HepG2 (cell line): ENCODE data around the gene ACSL3. TPM values are rescaled to one million over a fixed set of nuclear protein-coding genes. Genes with fewer than 3 reads are reported as not detected.

Experiments used
- AKAP8 ChIP-seq: sonication (generic); formaldehyde crosslinking; IDR thresholded peaks from 2 replicates; pipeline ENCODE4 v1.5.1; 2020; ENCODE audit warnings: mild to moderate bottlenecking, missing genetic modification reagents
- ARNTL ChIP-seq: sonication (generic); formaldehyde crosslinking; IDR thresholded peaks from 2 replicates; pipeline ENCODE4 v1.4.0; 2020; ENCODE audit warnings: mild to moderate bottlenecking, missing genetic modification reagents
- CHD4 ChIP-seq: fragments of 200-600 bp; sonication (generic); IDR thresholded peaks from 2 replicates; pipeline ENCODE4 v1.7.0; 2017; ENCODE audit warnings: mild to moderate bottlenecking, low read length, borderline replicate concordance
- JDP2 ChIP-seq: sonication (generic); formaldehyde crosslinking; IDR thresholded peaks from 2 replicates; pipeline ENCODE4 v1.8.1; 2022; ENCODE audit warnings: missing genetic modification reagents, borderline replicate concordance
- NR3C1 ChIP-seq: sonication (generic); formaldehyde crosslinking; IDR thresholded peaks from 2 replicates; pipeline ENCODE4 v1.4.0; 2020; ENCODE audit warnings: missing genetic modification reagents
- NRL ChIP-seq: sonication (generic); formaldehyde crosslinking; IDR thresholded peaks from 2 replicates; pipeline ENCODE4 v1.5.0; 2020; ENCODE audit warnings: missing genetic modification reagents, mild to moderate bottlenecking, moderate library complexity, borderline replicate concordance
- POGZ ChIP-seq: sonication (generic); formaldehyde crosslinking; IDR thresholded peaks from 2 replicates; pipeline ENCODE4 v1.4.0; 2020; ENCODE audit warnings: mild to moderate bottlenecking, missing genetic modification reagents
- RFX1 ChIP-seq: fragments of 450-650 bp; IDR thresholded peaks from 2 replicates; pipeline ENCODE4 v1.6.1; 2017
- RXRB ChIP-seq: IDR thresholded peaks from 2 replicates; pipeline ENCODE4 v1.6.1; 2016; ENCODE audit warnings: borderline replicate concordance, missing genetic modification reagents, missing compliant biosample characterization
- SALL2 ChIP-seq: sonication (generic); formaldehyde crosslinking; IDR thresholded peaks from 2 replicates; pipeline ENCODE4 v1.8.1; 2023; ENCODE audit warnings: mild to moderate bottlenecking, missing genetic modification reagents, inconsistent platforms
- SAP130 ChIP-seq: IDR thresholded peaks from 2 replicates; pipeline ENCODE4 v1.6.1; 2016; ENCODE audit warnings: low read depth
- THAP11 ChIP-seq: IDR thresholded peaks from 2 replicates; pipeline ENCODE4 v1.6.1; 2016; ENCODE audit warnings: missing biosample characterization, missing genetic modification reagents
- THAP8 ChIP-seq: sonication (generic); formaldehyde crosslinking; IDR thresholded peaks from 2 replicates; pipeline ENCODE4 v1.5.1; 2020; ENCODE audit warnings: missing genetic modification reagents, mild to moderate bottlenecking, borderline replicate concordance
- TMF1 ChIP-seq: sonication (generic); formaldehyde crosslinking; IDR thresholded peaks from 2 replicates; pipeline ENCODE4 v1.8.1; 2022; ENCODE audit warnings: low read depth, missing genetic modification reagents
- U2AF2 ChIP-seq: fragments of 200-400 bp; formaldehyde crosslinking; IDR thresholded peaks from 2 replicates; pipeline ENCODE4 v1.6.1; 2017; ENCODE audit warnings: low read depth, mild to moderate bottlenecking, low read length
- ZBTB7A ChIP-seq: sonication (generic); formaldehyde crosslinking; IDR thresholded peaks from 2 replicates; pipeline ENCODE4 v1.8.0; 2022; ENCODE audit warnings: mild to moderate bottlenecking, missing genetic modification reagents
- ZFP82 ChIP-seq: sonication (generic); formaldehyde crosslinking; IDR thresholded peaks from 2 replicates; pipeline ENCODE4 v1.5.1; 2020; ENCODE audit warnings: mild to moderate bottlenecking, missing genetic modification reagents, borderline replicate concordance
- ZFY ChIP-seq: sonication (generic); formaldehyde crosslinking; IDR thresholded peaks from 2 replicates; pipeline ENCODE4 v1.4.0; 2020; ENCODE audit warnings: missing genetic modification reagents
- ZNF501 ChIP-seq: sonication (generic); formaldehyde crosslinking; IDR thresholded peaks from 2 replicates; pipeline ENCODE4 v1.5.1; 2020; ENCODE audit warnings: mild to moderate bottlenecking, moderate library complexity, missing genetic modification reagents
- ZNF567 ChIP-seq: sonication (generic); formaldehyde crosslinking; IDR thresholded peaks from 2 replicates; pipeline ENCODE4 v1.8.1; 2023; ENCODE audit warnings: mild to moderate bottlenecking, missing genetic modification reagents, borderline replicate concordance
- ZNF652 ChIP-seq: IDR thresholded peaks from 2 replicates; pipeline ENCODE4 v1.6.1; 2016; ENCODE audit warnings: low read depth, borderline replicate concordance
- ZNF749 ChIP-seq: sonication (generic); formaldehyde crosslinking; IDR thresholded peaks from 2 replicates; pipeline ENCODE4 v1.8.0; 2022; ENCODE audit warnings: mild to moderate bottlenecking, missing genetic modification reagents, moderate library complexity, borderline replicate concordance
- ZNF782 ChIP-seq: sonication (generic); formaldehyde crosslinking; IDR thresholded peaks from 2 replicates; pipeline ENCODE4 v1.4.0; 2020; ENCODE audit warnings: missing genetic modification reagents, mild to moderate bottlenecking, borderline replicate concordance
- ZNF788 ChIP-seq: sonication (generic); formaldehyde crosslinking; IDR thresholded peaks from 2 replicates; pipeline ENCODE4 v1.5.0; 2020; ENCODE audit warnings: mild to moderate bottlenecking, missing genetic modification reagents, borderline replicate concordance
- polyA plus RNA-seq, 8 experiments: library from polyadenylated mRNA; depleted of rRNA in 3 of 8; stranded (reverse) in 7 of 8; unstranded in 1 of 8; fragments of >200 nt; fragmentation: Illumina TruSeq in 4 of 8; extraction: Trizol in 4 of 8; gene quantifications; 2 replicates each; pipeline versions ENCODE4 v1.2.1 to v1.2.3, GENCODE V29; 2011 to 2016; ENCODE audit warnings: low read depth in 4 of 8, missing spikeins in 1 of 8, mixed read lengths in 1 of 8; ENCODE audit not compliant: insufficient read depth in 1 of 8
- total RNA-seq, 5 experiments: library from RNA; depleted of rRNA; stranded (reverse); fragments of >200 nt; fragmentation: Illumina TruSeq; extraction: Trizol; gene quantifications; 2 replicates each; pipeline ENCODE4 v1.2.3, GENCODE V29; 2016; ENCODE audit warnings: low read depth in 1 of 5
- TF ChIP-seq, protein P1 (sequence below): sonication (generic); formaldehyde crosslinking; IDR thresholded peaks from 2 replicates; pipeline ENCODE4 v1.8.0; 2022; ENCODE audit warnings: missing genetic modification reagents, mild to moderate bottlenecking, moderate library complexity, borderline replicate concordance
- TF ChIP-seq, protein P2 (sequence below): sonication (generic); formaldehyde crosslinking; IDR thresholded peaks from 2 replicates; pipeline ENCODE4 v1.5.0; 2020; ENCODE audit warnings: mild to moderate bottlenecking, missing genetic modification reagents

ACSL3 gene
- total and polyA plus RNA-seq, 2 of the 13 experiments (the other 11 are each of a cell fraction or from before 2014, with no cell fraction given), result 305 to 365 TPM

- TF ChIP-seq ZNF782 (CRISPR knock-in tag) (no peak), SAP130 (CRISPR knock-in tag) (peak; percentile 63), POGZ (peak; percentile 24; the same call in 1 of the 2 replicates), ARNTL (no peak), SALL2 (CRISPR knock-in tag) (no peak), AKAP8 (no peak), ZNF567 (CRISPR knock-in tag) (no peak), ZBTB7A (CRISPR knock-in tag) (no peak), ZNF749 (CRISPR knock-in tag) (no peak), ZFY (CRISPR knock-in tag) (peak; percentile 68), TMF1 (CRISPR knock-in tag) (no peak), RFX1 (no peak), ZNF501 (CRISPR knock-in tag) (no peak), NRL (CRISPR knock-in tag) (no peak), ZNF652 (CRISPR knock-in tag) (no peak), THAP8 (no peak), THAP11 (CRISPR knock-in tag) (no peak), NR3C1 (CRISPR knock-in tag) (no peak), ZFP82 (0 out of 2 replicates have a peak, but pooled peaks have one; percentile 45), JDP2 (CRISPR knock-in tag) (no peak), RXRB (CRISPR knock-in tag) (peak; percentile 99), CHD4 (peak; percentile 52; the same call in 1 of the 2 replicates), ZNF788 (CRISPR knock-in tag) (no peak), U2AF2 (no peak)
- TF ChIP-seq, protein P1, sequence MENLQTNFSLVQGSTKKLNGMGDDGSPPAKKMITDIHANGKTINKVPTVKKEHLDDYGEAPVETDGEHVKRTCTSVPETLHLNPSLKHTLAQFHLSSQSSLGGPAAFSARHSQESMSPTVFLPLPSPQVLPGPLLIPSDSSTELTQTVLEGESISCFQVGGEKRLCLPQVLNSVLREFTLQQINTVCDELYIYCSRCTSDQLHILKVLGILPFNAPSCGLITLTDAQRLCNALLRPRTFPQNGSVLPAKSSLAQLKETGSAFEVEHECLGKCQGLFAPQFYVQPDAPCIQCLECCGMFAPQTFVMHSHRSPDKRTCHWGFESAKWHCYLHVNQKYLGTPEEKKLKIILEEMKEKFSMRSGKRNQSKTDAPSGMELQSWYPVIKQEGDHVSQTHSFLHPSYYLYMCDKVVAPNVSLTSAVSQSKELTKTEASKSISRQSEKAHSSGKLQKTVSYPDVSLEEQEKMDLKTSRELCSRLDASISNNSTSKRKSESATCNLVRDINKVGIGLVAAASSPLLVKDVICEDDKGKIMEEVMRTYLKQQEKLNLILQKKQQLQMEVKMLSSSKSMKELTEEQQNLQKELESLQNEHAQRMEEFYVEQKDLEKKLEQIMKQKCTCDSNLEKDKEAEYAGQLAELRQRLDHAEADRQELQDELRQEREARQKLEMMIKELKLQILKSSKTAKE (CRISPR knock-in tag), result peak; percentile 71; the same call in 1 of the 2 replicates
- TF ChIP-seq, protein P2, sequence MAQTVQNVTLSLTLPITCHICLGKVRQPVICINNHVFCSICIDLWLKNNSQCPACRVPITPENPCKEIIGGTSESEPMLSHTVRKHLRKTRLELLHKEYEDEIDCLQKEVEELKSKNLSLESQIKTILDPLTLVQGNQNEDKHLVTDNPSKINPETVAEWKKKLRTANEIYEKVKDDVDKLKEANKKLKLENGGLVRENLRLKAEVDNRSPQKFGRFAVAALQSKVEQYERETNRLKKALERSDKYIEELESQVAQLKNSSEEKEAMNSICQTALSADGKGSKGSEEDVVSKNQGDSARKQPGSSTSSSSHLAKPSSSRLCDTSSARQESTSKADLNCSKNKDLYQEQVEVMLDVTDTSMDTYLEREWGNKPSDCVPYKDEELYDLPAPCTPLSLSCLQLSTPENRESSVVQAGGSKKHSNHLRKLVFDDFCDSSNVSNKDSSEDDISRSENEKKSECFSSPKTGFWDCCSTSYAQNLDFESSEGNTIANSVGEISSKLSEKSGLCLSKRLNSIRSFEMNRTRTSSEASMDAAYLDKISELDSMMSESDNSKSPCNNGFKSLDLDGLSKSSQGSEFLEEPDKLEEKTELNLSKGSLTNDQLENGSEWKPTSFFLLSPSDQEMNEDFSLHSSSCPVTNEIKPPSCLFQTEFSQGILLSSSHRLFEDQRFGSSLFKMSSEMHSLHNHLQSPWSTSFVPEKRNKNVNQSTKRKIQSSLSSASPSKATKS (CRISPR knock-in tag), result peak; percentile 46; the same call in 1 of the 2 replicates
Measured at GRCh38 chr2:222859786-222860612, 837 bp upstream of the ACSL3 start (continued).
